Naive B cell (primary cell): ENCODE data around the gene FBXO34. TPM values are rescaled to one million over a fixed set of nuclear protein-coding genes. Genes with fewer than 3 reads are reported as not detected.

Experiments used
- ATAC-seq, 2 donors: fragments of 150-1000 bp; cut with Tn5 transposase; 2 replicates each; pipeline ENCODE4 v1.10.0; 2021; ENCODE audit warnings: low read depth in 2 of 2, mild to moderate bottlenecking in 2 of 2, moderate library complexity in 2 of 2
- DNase-seq: peaks from one replicate; pipeline ENCODE4 v3.0.0; 2022
- H3K27ac Mint-ChIP-seq, 6 donors: one replicate each; pipeline ENCODE4 v1.8.0; 2020 to 2022; ENCODE audit warnings: mild to moderate bottlenecking in 6 of 6, mixed read lengths in 6 of 6, moderate library complexity in 5 of 6, inconsistent platforms in 2 of 6
- H3K27me3 Mint-ChIP-seq, 3 donors: one replicate each; pipeline ENCODE4 v1.8.0; 2021 to 2022; ENCODE audit warnings: mixed read lengths in 3 of 3, mild to moderate bottlenecking in 1 of 3
- H3K36me3 Mint-ChIP-seq, 2 donors: one replicate each; pipeline ENCODE4 v1.8.0; 2020 to 2022; ENCODE audit warnings: mixed read lengths in 2 of 2, inconsistent platforms in 1 of 2, mild to moderate bottlenecking in 1 of 2
- H3K4me1 Mint-ChIP-seq, 3 donors: one replicate each; pipeline ENCODE4 v1.8.0; 2020 to 2022; ENCODE audit warnings: mixed read lengths in 3 of 3, inconsistent platforms in 1 of 3, mild to moderate bottlenecking in 1 of 3, moderate library complexity in 1 of 3
- H3K4me3 Mint-ChIP-seq, 8 donors: one replicate each; pipeline ENCODE4 v1.8.0; 2020 to 2022; ENCODE audit warnings: mild to moderate bottlenecking in 8 of 8, mixed read lengths in 8 of 8, moderate library complexity in 8 of 8, inconsistent platforms in 2 of 8
- H3K9me3 Mint-ChIP-seq, 7 donors: one replicate each; pipeline ENCODE4 v1.8.0; 2020 to 2022; ENCODE audit warnings: mixed read lengths in 7 of 7, mild to moderate bottlenecking in 5 of 7, inconsistent platforms in 2 of 7, moderate library complexity in 1 of 7
- polyA plus RNA-seq, 6 donors: library from polyadenylated mRNA; unstranded; fragments of 300-500 nt; fragmentation: Illumina TruSeq; gene quantifications; one replicate each; pipeline ENCODE4 v1.2.3, GENCODE V29; 2021; ENCODE audit warnings: low read depth in 6 of 6

FBXO34 gene
- polyA plus RNA-seq, 6 donors from 2014 or later = 22.9 to 35.2 (median 26.9) TPM

GRCh38 chr14:55387121-55387520 is 115.9 kb downstream of the FBXO34 start:
- Mint-ChIP-seq H3K4me1 (peaks cover 0 to 4% (median 0%) of the 10 kb centered on the region in 3 donors), H3K9me3 (no peaks in the 10 kb centered on the region), H3K36me3 (peaks cover 34 to 37% of the 10 kb centered on the region in 2 donors), H3K27ac (no peak overlapping the region), H3K4me3 (no peak overlapping the region), H3K27me3 (no peaks in the 10 kb centered on the region)
- ATAC-seq = no peak
- no peak for DNase-seq

- no peaks in the 10 kb centered on the region for H3K27me3 Mint-ChIP-seq
- H3K36me3 Mint-ChIP-seq = peaks cover 34 to 37% of the 10 kb centered on the region in 2 donors
- ATAC-seq = no peak
- no peak for DNase-seq
- no peak overlapping the region for H3K4me3 Mint-ChIP-seq
- H3K27ac Mint-ChIP-seq = no peak overlapping the region
- no peaks in the 10 kb centered on the region for H3K9me3 Mint-ChIP-seq
- H3K4me1 Mint-ChIP-seq = peaks cover 0 to 4% (median 0%) of the 10 kb centered on the region in 3 donors
These were observed 116.9 kb downstream of the FBXO34 start for GRCh38 chr14:55388160-55388559.

GRCh38 chr14:55389330-55389729 is 118.1 kb downstream of the FBXO34 start:
- H3K27me3 Mint-ChIP-seq = no peaks in the 10 kb centered on the region
- peaks cover 30 to 34% of the 10 kb centered on the region in 2 donors for H3K36me3 Mint-ChIP-seq
- peak overlapping the region in 1 of 6 donors; percentile 70 for H3K27ac Mint-ChIP-seq
- no peak overlapping the region for H3K4me3 Mint-ChIP-seq
- ATAC-seq (no peak), DNase-seq (no peak)
- no peaks in the 10 kb centered on the region for H3K9me3 Mint-ChIP-seq
- H3K4me1 Mint-ChIP-seq = peaks cover 0 to 4% (median 0%) of the 10 kb centered on the region in 3 donors

GRCh38 chr14:55398679-55399078 is 127.5 kb downstream of the FBXO34 start:
- H3K27ac Mint-ChIP-seq = no peak overlapping the region
- H3K4me1 Mint-ChIP-seq = peaks cover 2 to 7% (median 5%) of the 10 kb centered on the region in 3 donors
- H3K9me3 Mint-ChIP-seq = peaks cover 0 to 1% (median 0%) of the 10 kb centered on the region in 7 donors
- peaks cover 12 to 17% of the 10 kb centered on the region in 2 donors for H3K36me3 Mint-ChIP-seq
- no peaks in the 10 kb centered on the region for H3K27me3 Mint-ChIP-seq
- ATAC-seq = no peak
- H3K4me3 Mint-ChIP-seq = no peak overlapping the region
- no peak for DNase-seq

GRCh38 chr14:55399183-55399582 is 128.0 kb downstream of the FBXO34 start:
- DNase-seq = no peak
- peaks cover 12 to 17% of the 10 kb centered on the region in 2 donors for H3K36me3 Mint-ChIP-seq
- ATAC-seq = no peak
- H3K9me3 Mint-ChIP-seq = peaks cover 0 to 1% (median 0%) of the 10 kb centered on the region in 7 donors
- peaks cover 3 to 9% (median 8%) of the 10 kb centered on the region in 3 donors for H3K4me1 Mint-ChIP-seq
- H3K27me3 Mint-ChIP-seq = no peaks in the 10 kb centered on the region
- no peak overlapping the region for H3K4me3 Mint-ChIP-seq
- no peak overlapping the region for H3K27ac Mint-ChIP-seq

- no peak overlapping the region for H3K4me3 Mint-ChIP-seq
- ATAC-seq (no peak), DNase-seq (no peak)
- peaks cover 12% of the 10 kb centered on the region in 2 donors for H3K36me3 Mint-ChIP-seq
- H3K9me3 Mint-ChIP-seq = peaks cover 0 to 1% (median 0%) of the 10 kb centered on the region in 7 donors
- H3K27me3 Mint-ChIP-seq = no peaks in the 10 kb centered on the region
- H3K4me1 Mint-ChIP-seq = peaks cover 9 to 15% (median 15%) of the 10 kb centered on the region in 3 donors
- H3K27ac Mint-ChIP-seq = peak overlapping the region in 1 of 6 donors; percentile 63
These were observed 128.6 kb downstream of the FBXO34 start for GRCh38 chr14:55399852-55400251.

- Mint-ChIP-seq H3K27me3 (no peaks in the 10 kb centered on the region), H3K9me3 (peaks cover 0 to 1% (median 0%) of the 10 kb centered on the region in 7 donors), H3K27ac (no peak overlapping the region), H3K36me3 (peaks cover 0 to 4% of the 10 kb centered on the region in 2 donors), H3K4me3 (no peak overlapping the region), H3K4me1 (peaks cover 10 to 19% (median 15%) of the 10 kb centered on the region in 3 donors)
- DNase-seq (no peak), ATAC-seq (no peak)
These were observed 130.5 kb downstream of the FBXO34 start for GRCh38 chr14:55401751-55402150.

Other genes starting within 250 kb of the FBXO34 start
- 1 to 10 TPM in 5 of 6 donors, not detected in 1; 2.5 to 5.4 (median 3.1) TPM for gene WDHD1, start 244.3 kb upstream of the FBXO34 start, polyA plus RNA-seq
- gene SOCS4, start 244.2 kb upstream of the FBXO34 start, polyA plus RNA-seq = 1 to 10 TPM; 1.1 to 7.0 (median 2.4) TPM
- gene MAPK1IP1L, start 219.8 kb upstream of the FBXO34 start, polyA plus RNA-seq = 100 to 1,000 TPM; 104 to 140 (median 117) TPM
- 1 to 10 TPM; 2.4 to 8.7 (median 4.8) TPM for gene LGALS3, start 142.2 kb upstream of the FBXO34 start, polyA plus RNA-seq
- under 1 TPM in 1 of 6 donors, not detected in 5; 0.13 TPM for gene DLGAP5, start 79.8 kb upstream of the FBXO34 start, polyA plus RNA-seq
- 1 to 10 TPM; 2.0 to 5.1 (median 4.4) TPM for gene ATG14, start 140.4 kb downstream of the FBXO34 start, polyA plus RNA-seq
- gene TBPL2, start 169.2 kb downstream of the FBXO34 start, polyA plus RNA-seq = not detected